ENCODE measurements around the gene CDC42EP5. TPM values are rescaled to one million over a fixed set of nuclear protein-coding genes. Genes with fewer than 3 reads are reported as not detected.
A peak's percentile ranks its signal among the peaks of the same experiment; 100 is the strongest.
"Not testable (repeated sequence)": the region's sequence is repeated elsewhere in the genome, so short reads cannot be mapped to it uniquely, and the experiment has no call there.

CDC42EP5 gene
- total RNA-seq, 2 experiments from 2014 or later = 0.34 TPM; not detected in 1

DNA sequence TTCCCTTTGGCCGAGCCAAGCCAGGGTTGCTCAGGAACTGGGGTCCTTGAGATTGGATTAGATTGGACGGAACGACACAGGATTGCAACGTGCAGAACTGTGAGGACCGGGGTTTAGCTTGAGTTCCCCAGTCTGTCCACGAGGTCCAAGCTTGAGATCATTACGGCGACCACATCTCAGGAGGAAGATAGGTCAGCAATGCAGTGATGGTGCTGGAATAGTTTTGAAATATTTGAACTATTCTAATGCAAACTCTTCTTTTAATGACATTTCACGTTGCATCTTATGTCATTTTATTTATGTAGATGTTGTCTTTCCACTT lies 25.3 kb upstream of the CDC42EP5 start:
- peaks cover 55% of the 10 kb centered on the region for H3K27me3 Mint-ChIP-seq
- not testable (repeated sequence) for H3K4me3 Mint-ChIP-seq, DNase-seq, H3K36me3 Mint-ChIP-seq, H3K27ac Mint-ChIP-seq, H3K9me3 Mint-ChIP-seq
- H3K4me1 Mint-ChIP-seq = peaks cover 18% of the 10 kb centered on the region

DNA sequence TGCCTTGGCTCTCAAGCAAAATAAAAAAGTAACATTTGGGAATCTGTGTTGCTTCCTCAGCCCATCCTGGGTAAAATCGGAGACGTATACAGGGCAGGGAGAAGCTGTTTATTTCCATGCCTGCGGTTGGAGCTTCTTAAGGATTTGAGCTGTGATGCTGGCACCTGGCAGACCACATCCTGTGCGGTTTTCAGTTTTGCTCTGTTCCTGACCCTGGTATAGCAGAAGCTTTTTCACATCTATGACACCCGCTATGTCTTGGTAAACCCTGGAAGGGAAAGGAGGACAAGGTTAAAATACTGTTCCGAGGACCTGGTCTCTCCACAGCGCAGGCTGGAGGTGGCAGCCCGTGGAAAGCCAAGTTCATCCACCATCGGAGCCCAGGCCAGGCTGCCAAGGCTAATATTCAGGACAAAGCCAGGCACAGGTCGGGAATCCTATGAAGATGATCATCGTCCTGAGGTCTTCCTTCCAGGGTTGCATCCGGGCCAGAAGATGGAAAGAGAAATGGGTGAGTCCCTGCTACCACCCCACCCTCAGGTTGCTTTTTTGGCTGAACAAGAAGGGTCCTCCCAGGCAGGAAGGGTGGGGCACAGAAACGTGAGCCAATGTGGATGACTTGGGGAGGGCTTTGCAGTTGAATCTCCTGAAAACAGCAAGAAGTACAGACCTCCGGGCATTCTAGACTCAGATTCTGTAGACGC lies 24.8 kb upstream of the CDC42EP5 start:
- peaks cover 56% of the 10 kb centered on the region for H3K27me3 Mint-ChIP-seq
- H3K9me3 Mint-ChIP-seq, H3K4me3 Mint-ChIP-seq, H3K36me3 Mint-ChIP-seq, DNase-seq, H3K27ac Mint-ChIP-seq: not testable (repeated sequence)
- peaks cover 18% of the 10 kb centered on the region for H3K4me1 Mint-ChIP-seq

DNA sequence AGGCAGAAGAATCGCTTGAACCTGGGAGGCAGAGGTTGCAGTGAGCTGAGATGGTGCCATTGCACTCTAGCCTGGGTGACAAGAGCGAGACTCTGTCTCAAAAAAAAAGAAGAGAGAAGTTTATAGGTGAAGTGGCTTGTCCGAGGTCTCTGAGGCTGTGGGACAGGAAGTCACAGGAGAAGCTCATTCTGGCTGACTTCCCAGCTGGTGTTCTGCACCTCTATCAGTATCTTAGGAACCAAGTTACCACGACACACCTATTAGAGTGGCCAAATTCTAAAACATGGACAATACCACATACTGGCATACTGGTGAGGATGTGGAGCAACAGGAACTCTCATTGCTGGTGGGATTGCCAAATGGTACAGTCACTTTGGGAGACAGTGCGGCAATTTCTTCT lies 22.2 kb upstream of the CDC42EP5 start:
- H3K27ac Mint-ChIP-seq, H3K4me3 Mint-ChIP-seq, DNase-seq, H3K36me3 Mint-ChIP-seq, H3K9me3 Mint-ChIP-seq: not testable (repeated sequence)
- H3K4me1 Mint-ChIP-seq = peaks cover 14% of the 10 kb centered on the region
- H3K27me3 Mint-ChIP-seq = peaks cover 66% of the 10 kb centered on the region

DNA sequence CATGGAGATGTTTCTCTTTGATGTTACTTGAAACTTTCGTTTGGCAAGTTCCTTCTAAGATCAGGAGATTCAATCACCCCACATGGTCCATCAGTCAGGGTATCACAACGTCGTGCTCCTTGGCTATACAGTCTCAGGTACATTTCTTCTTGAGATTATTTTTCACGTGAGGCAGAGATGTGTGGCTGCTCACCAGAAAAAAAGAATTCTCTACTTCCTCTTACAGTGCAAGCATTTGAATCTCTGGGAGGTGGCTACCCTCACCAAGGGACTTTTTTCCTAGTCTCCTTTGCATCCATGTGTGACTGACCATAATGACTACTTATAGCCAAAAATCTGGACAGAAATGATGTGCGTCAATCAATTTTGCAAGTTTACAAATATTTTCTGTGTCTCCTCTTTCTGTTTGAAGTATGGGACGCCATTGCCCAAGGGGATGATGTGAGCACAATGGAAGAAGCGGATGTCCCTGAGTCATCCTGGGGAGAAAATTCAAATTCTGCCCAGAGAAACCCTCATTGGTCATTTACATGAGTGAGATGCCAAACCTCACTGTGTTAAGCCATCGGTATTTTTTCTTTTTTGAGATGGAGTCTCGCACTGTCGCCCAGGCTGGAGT lies 21.0 kb upstream of the CDC42EP5 start:
- no peak overlapping the region for H3K4me3 Mint-ChIP-seq
- peaks cover 12% of the 10 kb centered on the region for H3K4me1 Mint-ChIP-seq
- H3K36me3 Mint-ChIP-seq = no peaks in the 10 kb centered on the region
- H3K27ac Mint-ChIP-seq = no peak overlapping the region
- H3K27me3 Mint-ChIP-seq = peaks cover 67% of the 10 kb centered on the region
- no peaks in the 10 kb centered on the region for H3K9me3 Mint-ChIP-seq
- no peak for DNase-seq

DNA sequence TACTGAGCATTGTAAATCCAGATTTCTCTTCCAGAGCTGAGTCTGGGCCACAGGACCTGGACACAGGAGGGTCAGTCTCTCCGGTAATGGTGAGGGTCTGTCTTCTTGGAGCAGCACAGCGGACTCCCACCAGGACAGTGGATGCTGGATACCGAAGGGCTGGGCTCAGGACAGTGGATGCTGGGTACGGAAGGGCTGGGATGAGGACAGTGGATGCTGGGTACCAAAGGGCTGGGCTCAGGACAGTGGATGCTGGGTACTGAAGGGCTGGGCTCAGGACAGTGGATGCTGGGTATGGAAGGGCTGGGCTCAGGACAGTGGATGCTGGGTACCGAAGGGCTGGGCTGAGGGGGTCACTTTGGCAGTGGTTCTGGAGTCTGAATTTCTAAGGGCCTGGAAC lies 20.0 kb upstream of the CDC42EP5 start:
- H3K27ac Mint-ChIP-seq, H3K36me3 Mint-ChIP-seq: not testable (repeated sequence)
- peaks cover 63% of the 10 kb centered on the region for H3K27me3 Mint-ChIP-seq

DNA sequence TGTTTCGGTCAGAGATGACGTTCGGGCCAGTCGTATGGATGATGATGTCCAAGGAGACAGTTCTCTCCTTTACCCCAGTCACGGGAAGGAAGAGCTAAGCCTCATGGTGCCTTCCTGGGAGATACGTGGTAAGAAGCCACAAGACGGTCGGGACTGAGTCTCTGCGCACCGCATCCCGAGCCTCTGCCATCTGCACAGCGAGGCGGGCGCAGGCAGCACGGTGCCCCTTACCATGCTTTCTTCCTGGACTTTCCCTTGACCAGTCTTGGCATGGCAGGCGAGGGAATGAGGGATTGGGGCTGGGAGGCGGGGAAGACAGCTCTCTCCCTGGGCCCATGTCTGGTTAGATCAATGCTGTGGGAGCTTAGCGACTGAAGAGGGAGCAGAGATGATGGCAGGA lies 19.5 kb upstream of the CDC42EP5 start:
- Mint-ChIP-seq H3K4me1 (peaks cover 5% of the 10 kb centered on the region), H3K4me3 (no peak overlapping the region), H3K36me3 (no peaks in the 10 kb centered on the region), H3K27me3 (peaks cover 63% of the 10 kb centered on the region), H3K9me3 (no peaks in the 10 kb centered on the region), H3K27ac (no peak overlapping the region)
- no peak for DNase-seq

More for the DNA sequence above, 20.0 kb upstream of the CDC42EP5 start:
- not testable (repeated sequence) for H3K4me3 Mint-ChIP-seq, H3K4me1 Mint-ChIP-seq, DNase-seq, H3K9me3 Mint-ChIP-seq

DNA sequence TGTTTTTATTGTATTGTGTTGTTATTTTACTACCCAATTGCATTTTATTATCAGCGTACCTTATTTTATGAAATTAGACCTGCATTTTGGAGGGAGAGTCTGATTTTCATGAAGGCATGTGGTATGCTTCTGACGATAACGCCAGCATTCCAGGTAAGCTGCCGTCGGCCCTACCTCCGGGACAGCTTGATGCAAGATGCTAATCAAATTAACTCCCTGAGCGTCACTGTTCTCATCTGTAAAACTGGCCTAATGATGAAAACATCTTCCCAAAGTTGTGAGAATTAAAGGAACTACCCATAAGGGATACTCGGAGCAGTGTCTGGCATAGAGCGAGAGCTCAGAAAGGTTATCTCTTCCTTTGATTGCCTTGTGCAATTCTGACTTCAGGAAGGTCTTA lies 16.7 kb upstream of the CDC42EP5 start:
- Mint-ChIP-seq H3K36me3 (no peaks in the 10 kb centered on the region), H3K4me3 (no peak overlapping the region), H3K4me1 (peaks cover 2% of the 10 kb centered on the region), H3K27me3 (peaks cover 52% of the 10 kb centered on the region), H3K9me3 (no peaks in the 10 kb centered on the region), H3K27ac (no peak overlapping the region)
- no peak for DNase-seq

DNA sequence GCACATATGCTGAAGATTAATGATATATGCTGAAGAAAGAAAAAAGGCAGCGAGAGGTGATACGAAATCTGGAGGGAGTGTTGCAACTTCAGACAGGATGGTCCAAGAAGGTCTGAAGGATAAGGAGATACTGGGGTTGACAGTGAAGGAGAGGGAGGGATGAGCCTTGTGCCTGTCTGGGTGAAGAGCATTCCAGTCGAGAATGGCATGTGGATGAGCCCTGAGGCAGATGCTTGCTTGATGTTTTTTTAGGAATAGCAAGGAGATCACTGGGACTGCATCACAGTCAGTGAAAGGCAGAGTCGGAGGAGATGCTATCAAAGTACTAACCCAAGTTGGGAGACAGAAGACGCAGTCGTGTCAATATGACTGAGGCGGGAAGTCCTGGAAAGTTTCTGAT lies 16.2 kb upstream of the CDC42EP5 start:
- DNase-seq = no peak
- no peak overlapping the region for H3K4me3 Mint-ChIP-seq
- H3K9me3 Mint-ChIP-seq = no peaks in the 10 kb centered on the region
- peaks cover 52% of the 10 kb centered on the region for H3K27me3 Mint-ChIP-seq
- peaks cover 2% of the 10 kb centered on the region for H3K4me1 Mint-ChIP-seq
- H3K36me3 Mint-ChIP-seq = no peaks in the 10 kb centered on the region
- no peak overlapping the region for H3K27ac Mint-ChIP-seq

DNA sequence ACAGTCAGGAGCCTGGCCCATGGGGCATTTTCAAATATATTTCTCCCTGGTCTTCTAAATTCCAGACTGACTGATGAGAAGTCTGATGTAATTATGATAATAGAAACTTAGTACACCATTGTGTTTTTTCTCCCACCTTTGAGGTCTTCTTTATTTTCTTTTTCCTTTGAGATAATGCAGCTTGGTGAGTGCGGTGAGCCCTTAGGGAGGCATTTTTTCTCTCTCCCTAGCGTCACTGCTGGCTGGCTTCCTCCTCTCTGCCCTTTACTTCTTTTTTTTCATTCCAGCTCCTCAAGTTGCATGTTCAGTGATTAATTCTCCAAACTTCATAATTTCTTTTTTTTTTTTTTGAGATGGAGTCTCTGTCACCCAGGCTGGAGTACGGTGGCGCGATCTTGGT lies 12.8 kb upstream of the CDC42EP5 start:
- Mint-ChIP-seq H3K9me3 (no peaks in the 10 kb centered on the region), H3K4me1 (peaks cover 11% of the 10 kb centered on the region), H3K4me3 (no peak overlapping the region), H3K27ac (no peak overlapping the region), H3K36me3 (no peaks in the 10 kb centered on the region), H3K27me3 (peaks cover 46% of the 10 kb centered on the region)
- DNase-seq = no peak

DNA sequence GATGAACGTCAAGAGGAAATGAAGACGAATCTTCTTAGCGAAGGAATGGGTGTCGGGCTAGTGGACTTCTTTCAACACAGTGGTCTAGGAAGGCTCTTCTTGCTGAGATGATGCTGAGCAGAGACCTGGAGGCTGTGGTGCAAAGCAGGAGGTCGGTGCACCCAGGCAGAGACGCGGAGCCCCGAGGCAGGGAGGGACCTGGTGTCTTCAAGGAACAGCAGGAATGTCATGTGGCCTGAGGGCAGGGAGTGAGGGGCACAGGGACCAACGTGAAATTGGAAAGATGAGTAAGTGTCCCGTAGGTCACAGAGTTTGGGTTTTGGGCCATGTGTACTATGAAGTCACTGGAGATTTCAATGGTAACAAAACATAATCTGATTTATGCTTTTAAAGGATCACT lies 11.4 kb upstream of the CDC42EP5 start:
- Mint-ChIP-seq H3K4me3 (no peak overlapping the region), H3K4me1 (peaks cover 10% of the 10 kb centered on the region), H3K9me3 (no peaks in the 10 kb centered on the region), H3K27me3 (peaks cover 48% of the 10 kb centered on the region), H3K36me3 (no peaks in the 10 kb centered on the region), H3K27ac (no peak overlapping the region)
- DNase-seq = no peak

DNA sequence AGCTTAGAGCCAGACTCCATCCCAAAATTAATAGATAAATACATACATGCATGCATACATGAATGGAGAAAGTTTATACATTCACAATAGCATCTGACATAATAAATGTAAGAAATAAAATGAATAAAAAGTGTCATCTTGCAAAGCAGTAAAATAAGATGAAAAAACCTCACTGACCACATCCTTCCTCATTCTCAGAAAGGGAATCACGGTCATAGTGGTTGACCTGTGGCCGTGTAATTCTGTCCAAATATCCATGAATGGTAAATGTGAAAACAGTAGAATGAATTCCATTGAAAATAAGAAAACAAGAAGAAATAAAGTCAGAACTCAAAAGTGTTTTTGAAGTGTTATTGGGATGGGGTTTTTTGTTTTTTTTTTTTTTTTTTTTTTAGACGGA lies 9.8 kb upstream of the CDC42EP5 start:
- no peaks in the 10 kb centered on the region for H3K36me3 Mint-ChIP-seq
- peaks cover 12% of the 10 kb centered on the region for H3K4me1 Mint-ChIP-seq
- no peak overlapping the region for H3K4me3 Mint-ChIP-seq
- DNase-seq = no peak
- no peak overlapping the region for H3K27ac Mint-ChIP-seq
- peaks cover 52% of the 10 kb centered on the region for H3K27me3 Mint-ChIP-seq
- no peaks in the 10 kb centered on the region for H3K9me3 Mint-ChIP-seq

DNA sequence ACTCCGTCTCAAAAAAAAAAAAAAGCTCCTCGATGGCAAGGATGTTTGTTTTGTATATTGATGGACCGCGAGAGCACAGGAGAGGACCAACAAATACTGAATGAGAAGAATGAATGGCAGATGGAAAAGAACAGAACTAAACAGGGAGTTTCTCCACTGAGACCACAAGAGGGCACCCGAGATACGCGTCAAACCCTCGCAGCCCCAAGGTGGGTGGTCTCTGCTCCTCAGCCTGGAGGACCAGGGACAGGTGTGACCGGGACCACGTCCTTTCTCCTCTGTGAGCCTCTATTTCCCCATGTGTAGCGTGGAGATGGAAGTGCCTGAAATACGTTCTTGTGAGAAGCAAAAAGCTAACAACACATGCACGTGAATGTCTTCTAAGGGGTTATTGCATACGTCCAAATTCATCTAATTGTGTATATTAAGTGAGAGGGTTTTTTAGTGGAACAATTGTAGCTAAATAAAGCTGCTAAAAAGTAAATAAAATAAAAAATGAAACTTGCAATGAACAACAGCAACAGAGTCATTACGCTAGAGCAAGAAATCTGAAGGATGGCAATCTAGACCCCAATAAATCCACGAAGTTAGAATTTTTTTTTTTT lies 8.3 kb upstream of the CDC42EP5 start:
- Mint-ChIP-seq H3K4me1 (peaks cover 12% of the 10 kb centered on the region), H3K27ac (no peak overlapping the region), H3K36me3 (no peaks in the 10 kb centered on the region)

DNA sequence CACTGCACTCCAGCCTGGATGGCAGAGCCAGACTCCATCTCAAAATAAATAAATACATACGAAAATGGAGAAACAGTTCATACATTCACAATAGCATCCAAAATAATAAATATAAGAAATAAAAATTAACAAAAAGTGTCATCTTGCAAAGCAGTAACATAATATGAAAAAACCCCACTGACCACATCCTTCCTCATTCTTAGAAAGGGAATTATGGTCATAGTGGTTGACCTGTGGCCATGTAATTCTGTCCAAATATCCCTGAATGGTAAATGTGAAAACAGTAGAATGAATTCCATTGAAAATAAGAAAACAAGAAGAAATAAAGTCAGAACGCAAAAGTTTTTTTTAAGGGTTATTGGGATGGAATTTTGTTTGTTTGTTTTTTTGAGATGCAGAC lies 7.0 kb upstream of the CDC42EP5 start:
- Mint-ChIP-seq H3K27me3 (peaks cover 58% of the 10 kb centered on the region), H3K9me3 (no peaks in the 10 kb centered on the region), H3K4me1 (peaks cover 12% of the 10 kb centered on the region), H3K4me3 (no peak overlapping the region), H3K36me3 (no peaks in the 10 kb centered on the region), H3K27ac (no peak overlapping the region)
- DNase-seq = no peak

More for the DNA sequence above, 8.3 kb upstream of the CDC42EP5 start:
- Mint-ChIP-seq H3K9me3 (no peaks in the 10 kb centered on the region), H3K27me3 (peaks cover 62% of the 10 kb centered on the region), H3K4me3 (no peak overlapping the region)
- peak; percentile 46 for DNase-seq

DNA sequence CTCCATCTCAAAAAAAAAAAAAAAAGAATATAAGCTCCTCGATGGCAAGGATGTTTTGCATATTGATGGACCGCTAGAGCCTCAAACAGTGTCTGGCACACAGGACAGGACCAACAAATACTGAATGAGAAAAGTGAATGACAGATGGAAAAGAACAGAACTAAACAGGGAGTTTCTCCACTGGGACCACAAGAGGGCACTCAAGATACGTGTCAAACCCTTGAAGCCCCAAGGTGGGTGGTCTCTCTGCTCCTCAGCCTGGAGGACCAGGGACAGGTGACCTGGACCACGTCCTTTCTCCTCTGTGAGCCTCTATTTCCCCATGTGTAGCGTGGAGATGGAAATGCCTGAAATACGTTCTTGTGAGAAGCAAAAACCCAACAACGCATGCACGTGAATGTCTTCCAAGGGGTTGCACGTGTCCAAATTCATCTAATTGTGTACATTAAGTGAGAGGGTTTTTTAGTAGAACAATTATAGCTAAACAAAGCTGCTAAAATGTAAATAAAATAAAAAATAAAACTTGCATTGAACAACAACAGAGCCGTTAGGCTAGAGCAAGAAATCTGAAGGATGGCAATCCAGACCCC lies 5.7 kb upstream of the CDC42EP5 start:
- peaks cover 55% of the 10 kb centered on the region for H3K27me3 Mint-ChIP-seq
- peaks cover 12% of the 10 kb centered on the region for H3K4me1 Mint-ChIP-seq
- no peaks in the 10 kb centered on the region for H3K9me3 Mint-ChIP-seq
- no peak overlapping the region for H3K27ac Mint-ChIP-seq
- no peak for DNase-seq
- no peaks in the 10 kb centered on the region for H3K36me3 Mint-ChIP-seq
- no peak overlapping the region for H3K4me3 Mint-ChIP-seq

DNA sequence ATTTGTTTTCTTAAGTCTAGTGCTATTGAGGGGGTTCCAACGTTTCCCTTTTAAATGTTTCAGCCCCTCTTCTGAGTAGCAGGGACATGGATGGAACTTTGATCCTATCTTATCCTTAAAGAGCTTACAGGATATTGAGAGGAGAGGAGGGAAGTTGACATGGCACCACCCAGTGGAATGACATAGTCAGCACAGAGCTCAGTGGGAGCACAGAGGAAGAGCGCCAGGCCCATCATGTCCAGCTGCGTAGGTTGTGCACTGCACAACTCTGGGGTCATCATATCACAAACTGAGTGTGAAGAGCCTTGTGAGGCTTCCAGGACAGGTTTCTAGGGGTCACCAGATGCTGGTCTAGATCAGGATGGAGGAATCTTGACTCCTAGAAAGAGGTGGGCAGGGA lies 4.6 kb upstream of the CDC42EP5 start:
- Mint-ChIP-seq H3K4me3 (no peak overlapping the region), H3K4me1 (peaks cover 15% of the 10 kb centered on the region), H3K27ac (no peak overlapping the region), H3K36me3 (no peaks in the 10 kb centered on the region), H3K9me3 (no peaks in the 10 kb centered on the region), H3K27me3 (peaks cover 57% of the 10 kb centered on the region)
- no peak for DNase-seq
